K562 (cell line): Measurements from ENCODE around the gene GRIK2. TPM values are rescaled to one million over a fixed set of nuclear protein-coding genes. Genes with fewer than 3 reads are reported as not detected.

ENCODE experiments used
- ATAC-seq: fragments of 200-7000 bp; cut with Tn5 transposase; 3 replicates; pipeline ENCODE4 v1.9.1; 2020; ENCODE audit warnings: moderate library complexity
- BruUV-seq: library from RNA; stranded (reverse); fragments of 400-500 nt; replicated peaks from 2 replicates; lab custom pipeline; 2021; lab: Mats Ljungman, UMichigan
- CTCF ChIA-PET: fragments of 300-600 bp; formaldehyde crosslinking; extraction: SDS; loops from one replicate; lab custom pipeline; 2021; ENCODE audit warnings: low intra/inter-chr PET ratio; lab: Yijun Ruan, JAX
- POLR2A ChIA-PET: fragments of 300-600, 350-650 bp; sonication (Branson Sonifier 250); formaldehyde crosslinking; extraction: SDS; loops from one replicate; lab custom pipeline; 2021; ENCODE audit warnings: antibody characterized with exemption, inconsistent platforms; lab: Yijun Ruan, JAX
- DNase-seq, 4 experiments: peaks; one replicate each; pipeline versions ENCODE4 v3.0.0 to v3.0.0-alpha.2; 2011 to 2018; ENCODE audit warnings: low spot score in 3 of 4, mixed read lengths in 3 of 4; ENCODE audit errors: extremely low read depth in 1 of 4
- FAIRE-seq: peaks from 2 replicates; lab custom pipeline; 2011; peaks lifted over from hg19 to GRCh38; lab: Jason Lieb, UNC
- H2AFZ ChIP-seq: 2 replicates; pipeline ENCODE4 v1.6.0; 2011; ENCODE audit warnings: low read depth, low read length, control low read depth, inconsistent platforms
- H3K27ac ChIP-seq: fragments of 200-600 bp; 3 replicates; pipeline ENCODE4 v1.8.0; 2011; ENCODE audit warnings: low read depth, mild to moderate bottlenecking, control low read depth, inconsistent platforms, low read length, moderate library complexity, mixed read lengths; ENCODE audit errors: extremely low read depth
- H3K27me3 ChIP-seq, 2 experiments: fragments of 300-600 bp in 1 of 2; 2 replicates in 1 of 2; 3 replicates in 1 of 2; pipeline versions ENCODE4 v1.6.0 to v1.8.0; 2011; ENCODE audit warnings: inconsistent platforms in 2 of 2, low read length in 2 of 2, mild to moderate bottlenecking in 1 of 2, mixed read lengths in 1 of 2, moderate library complexity in 1 of 2; ENCODE audit not compliant: control insufficient read depth in 2 of 2, insufficient read depth in 2 of 2
- H3K36me3 ChIP-seq: fragments of 300-600 bp; 3 replicates; pipeline ENCODE4 v1.8.0; 2011; ENCODE audit warnings: mild to moderate bottlenecking, low read length, inconsistent platforms; ENCODE audit not compliant: control insufficient read depth, insufficient read depth
- H3K4me1 ChIP-seq, 2 experiments: fragments of 200-600 bp in 1 of 2; replicated peaks in 1 of 2; 2 replicates in 1 of 2; 3 replicates in 1 of 2; pipeline versions ENCODE4 v1.5.1 to v1.8.0; 2011; ENCODE audit warnings: inconsistent platforms in 2 of 2, low read length in 2 of 2, mild to moderate bottlenecking in 1 of 2, mixed read lengths in 1 of 2, moderate library complexity in 1 of 2; ENCODE audit not compliant: control insufficient read depth in 2 of 2, insufficient read depth in 2 of 2
- H3K4me2 ChIP-seq: 2 replicates; pipeline ENCODE4 v1.6.1; 2011; ENCODE audit warnings: low read length, control low read depth, inconsistent platforms, mixed read lengths; ENCODE audit not compliant: insufficient read depth
- H3K4me3 ChIP-seq: fragments of 200-600 bp; sonication (generic), shearing (Covaris generic); 2 replicates; pipeline ENCODE4 v1.5.1; 2016; ENCODE audit warnings: control low read depth, inconsistent platforms
- H3K79me2 ChIP-seq: fragments of 200-600 bp; 3 replicates; pipeline ENCODE4 v1.8.0; 2011; ENCODE audit warnings: low read length, inconsistent platforms; ENCODE audit not compliant: control insufficient read depth, insufficient read depth
- H3K9ac ChIP-seq, 2 experiments: 2 replicates each; pipeline versions ENCODE4 v1.6.0 to v1.6.1; 2011; ENCODE audit warnings: low read depth in 2 of 2, low read length in 2 of 2, control low read depth in 1 of 2, inconsistent platforms in 1 of 2, mild to moderate bottlenecking in 1 of 2, mixed read lengths in 1 of 2; ENCODE audit not compliant: insufficient read depth in 1 of 2
- H3K9me1 ChIP-seq: one replicate; pipeline ENCODE4 v1.6.0; 2011; ENCODE audit warnings: inconsistent platforms, mild to moderate bottlenecking, low read length, moderate library complexity; ENCODE audit not compliant: control insufficient read depth, insufficient read depth
- H3K9me3 ChIP-seq: replicated peaks from 2 replicates; pipeline ENCODE4 v1.5.1; 2011; ENCODE audit warnings: low read depth, low read length, inconsistent platforms; ENCODE audit not compliant: control insufficient read depth, insufficient read depth
- H4K20me1 ChIP-seq: replicated peaks from 2 replicates; pipeline ENCODE4 v1.6.1; 2011; ENCODE audit warnings: low read length, inconsistent platforms, mixed read lengths; ENCODE audit not compliant: control insufficient read depth, insufficient read depth
- BACH1 ChIP-seq: fragments of 200-800 bp; sonication (Bioruptor generic); IDR thresholded peaks from 2 replicates; pipeline ENCODE4 v1.6.1; 2016; ENCODE audit warnings: missing genetic modification characterization, missing compliant biosample characterization
- BRD9 ChIP-seq: fragments of 450-650 bp; IDR thresholded peaks from 2 replicates; pipeline ENCODE4 v1.6.1; 2018; ENCODE audit warnings: low read depth; ENCODE audit not compliant: partially characterized antibody
- CTBP1 ChIP-seq: fragments of 450-650 bp; IDR thresholded peaks from 2 replicates; pipeline ENCODE4 v1.6.1; 2016; ENCODE audit warnings: borderline replicate concordance
- FOXM1 ChIP-seq, 2 experiments: fragments of 450-650 bp in 1 of 2; sonication (generic) in 1 of 2; formaldehyde crosslinking in 1 of 2; IDR thresholded peaks; 2 replicates each; pipeline versions ENCODE4 v1.6.1 to v1.9.0; 2017 to 2022; ENCODE audit warnings: low read depth in 2 of 2, mild to moderate bottlenecking in 2 of 2, missing genetic modification reagents in 1 of 2, moderate library complexity in 1 of 2
- JUN ChIP-seq, 2 experiments: sonication (generic) in 1 of 2; formaldehyde crosslinking in 1 of 2; IDR thresholded peaks; 2 replicates each; pipeline versions ENCODE4 v1.6.1 to v1.8.0; 2012 to 2022; ENCODE audit warnings: borderline replicate concordance in 2 of 2, mild to moderate bottlenecking in 2 of 2, improper control_type of control experiment in 1 of 2, low read depth in 1 of 2, low read length in 1 of 2, missing genetic modification reagents in 1 of 2
- RBBP5 ChIP-seq: fragments of 200-600 bp; sonication (generic); IDR thresholded peaks from 2 replicates; pipeline ENCODE4 v1.6.1; 2012; ENCODE audit warnings: borderline replicate concordance, mild to moderate bottlenecking, low read length, control low read depth, inconsistent platforms; ENCODE audit not compliant: insufficient read depth, poor library complexity, severe bottlenecking
- RBM17 ChIP-seq: fragments of 200-400 bp; formaldehyde crosslinking; IDR thresholded peaks from 2 replicates; pipeline ENCODE4 v1.6.1; 2017; ENCODE audit warnings: low read depth, mild to moderate bottlenecking, low read length, borderline replicate concordance
- THRAP3 ChIP-seq: fragments of 450-650 bp; IDR thresholded peaks from 2 replicates; pipeline ENCODE4 v1.6.1; 2016; ENCODE audit warnings: mild to moderate bottlenecking, inconsistent platforms, borderline replicate concordance
- WGBS: fragments of 100-300 bp; shearing (Covaris generic); methylation state at CpG from one replicate; pipeline ENCODE4 v1.1.6; 2016; ENCODE audit warnings: low coverage, mixed read lengths; ENCODE audit not compliant: insufficient coverage; ENCODE audit errors: missing lambda C conversion rate; 5-methylcytosine and 5-hydroxymethylcytosine counted together
- in situ Hi-C: fragments of 300-500 bp; cut with MboI; formaldehyde crosslinking; loops from 4 replicates; pipeline ENCODE4 v1.15.0; 2018; ENCODE audit warnings: inconsistent platforms, mixed read lengths
- intact Hi-C: fragments of 100-400 bp; cut with micrococcal nuclease; formaldehyde crosslinking; loops from 2 replicates; pipeline ENCODE4 v1.14.2; 2022
- polyA plus RNA-seq, 8 experiments: library from polyadenylated mRNA; depleted of rRNA in 4 of 8; stranded (reverse) in 5 of 8; unstranded in 3 of 8; fragments of >200 nt; fragmentation: Nextera tagmentation in 2 of 8; fragmentation: Illumina TruSeq in 1 of 8; extraction: Ambion mirVana in 2 of 8; extraction: Trizol in 1 of 8; gene quantifications; 2 replicates each; pipeline versions ENCODE4 v1.2.1 to v1.2.3, GENCODE V29; 2011 to 2014; ENCODE audit warnings: inconsistent platforms in 1 of 8, missing spikeins in 1 of 8
- total RNA-seq, 7 experiments: library from RNA; depleted of rRNA in 6 of 7; stranded (reverse); fragments of >200 nt in 6 of 7; fragmentation: Illumina TruSeq in 2 of 7; extraction: Trizol in 2 of 7; gene quantifications; 2 replicates each; pipeline versions ENCODE4 v1.2.1 to v1.2.3, GENCODE V29; 2011 to 2021; ENCODE audit warnings: low replicate concordance in 1 of 7
- TF ChIP-seq, protein P1 (sequence below): fragments of 450-650 bp; IDR thresholded peaks from 2 replicates; pipeline ENCODE4 v1.7.1; 2018; ENCODE audit warnings: mild to moderate bottlenecking, low read depth; ENCODE audit not compliant: partially characterized antibody
- TF ChIP-seq, protein P2 (sequence below): fragments of 450-650 bp; IDR thresholded peaks from 2 replicates; pipeline ENCODE4 v1.6.1; 2017; ENCODE audit warnings: antibody characterized with exemption, mild to moderate bottlenecking

Gene GRIK2
- total and polyA plus RNA-seq, 9 of the 15 experiments (the other 6 are each of a cell fraction or from before 2014, with no cell fraction given), result not detected

DNA sequence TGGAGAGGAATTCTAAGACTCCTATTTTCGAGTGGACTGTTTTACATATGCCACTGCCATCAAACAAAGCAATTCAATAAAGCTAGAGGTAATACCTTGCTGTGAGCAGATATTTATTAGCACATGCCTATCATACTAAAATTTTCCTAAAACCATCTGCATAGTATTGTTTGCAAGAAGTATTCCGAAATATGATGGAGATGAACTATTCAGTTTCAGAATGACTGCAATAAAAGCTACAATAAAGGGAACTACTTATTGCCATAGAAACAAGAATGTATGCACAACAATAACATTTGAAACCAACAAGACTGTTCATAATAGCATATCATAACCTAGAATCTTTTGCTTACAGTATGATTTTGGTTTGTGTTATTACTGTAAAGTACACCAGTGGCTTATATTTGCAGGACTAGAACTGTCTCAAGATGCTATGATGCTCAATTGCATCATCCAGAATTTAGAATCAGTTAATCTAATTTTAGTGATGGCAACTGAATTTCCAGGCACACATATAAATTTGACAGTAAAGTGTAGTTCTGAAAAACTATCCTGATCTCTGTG, 144.3 kb downstream of the GRIK2 start:
- Histone ChIP-seq H3K4me1 (no peaks in the 10 kb centered on the region), H3K9me3 (no peaks in the 10 kb centered on the region), H3K9me1 (no peaks in the 10 kb centered on the region), H3K27ac (no peak overlapping the region), H2AFZ (no peak overlapping the region), H3K79me2 (no peaks in the 10 kb centered on the region), H3K4me2 (no peak overlapping the region), H3K36me3 (no peaks in the 10 kb centered on the region), H3K27me3 (no peaks in the 10 kb centered on the region), H4K20me1 (no peaks in the 10 kb centered on the region), H3K9ac (no peak overlapping the region), H3K4me3 (no peak overlapping the region)
- 0% methylated on average over 2 of the region's 2 CpGs for WGBS
- intact Hi-C loops (no loop called here), in situ Hi-C loops (no loop called here)
- BruUV-seq, result no TSS peak
- CTCF ChIA-PET, result no interaction called here
- POLR2A ChIA-PET, result no interaction called here
- no peak for DNase-seq
- ATAC-seq, result no peak
- no peak for FAIRE-seq
- TF ChIP-seq BACH1 (no peak), RBM17 (no peak), THRAP3 (no peak), RBBP5 (no peak), FOXM1 (IDR thresholded peaks at IDR 0.05; ENCODE audit: low read depth) (no peak), FOXM1 (CRISPR knock-in tag; IDR thresholded peaks at IDR 0.05; ENCODE audit: low read depth) (no peak), BRD9 (no peak), JUN (IDR thresholded peaks at IDR 0.05; ENCODE audit: borderline replicate concordance, low read depth, low read length) (no peak), JUN (CRISPR knock-in tag; IDR thresholded peaks at IDR 0.05; ENCODE audit: borderline replicate concordance) (no peak), CTBP1 (no peak)
- TF ChIP-seq, protein P1, sequence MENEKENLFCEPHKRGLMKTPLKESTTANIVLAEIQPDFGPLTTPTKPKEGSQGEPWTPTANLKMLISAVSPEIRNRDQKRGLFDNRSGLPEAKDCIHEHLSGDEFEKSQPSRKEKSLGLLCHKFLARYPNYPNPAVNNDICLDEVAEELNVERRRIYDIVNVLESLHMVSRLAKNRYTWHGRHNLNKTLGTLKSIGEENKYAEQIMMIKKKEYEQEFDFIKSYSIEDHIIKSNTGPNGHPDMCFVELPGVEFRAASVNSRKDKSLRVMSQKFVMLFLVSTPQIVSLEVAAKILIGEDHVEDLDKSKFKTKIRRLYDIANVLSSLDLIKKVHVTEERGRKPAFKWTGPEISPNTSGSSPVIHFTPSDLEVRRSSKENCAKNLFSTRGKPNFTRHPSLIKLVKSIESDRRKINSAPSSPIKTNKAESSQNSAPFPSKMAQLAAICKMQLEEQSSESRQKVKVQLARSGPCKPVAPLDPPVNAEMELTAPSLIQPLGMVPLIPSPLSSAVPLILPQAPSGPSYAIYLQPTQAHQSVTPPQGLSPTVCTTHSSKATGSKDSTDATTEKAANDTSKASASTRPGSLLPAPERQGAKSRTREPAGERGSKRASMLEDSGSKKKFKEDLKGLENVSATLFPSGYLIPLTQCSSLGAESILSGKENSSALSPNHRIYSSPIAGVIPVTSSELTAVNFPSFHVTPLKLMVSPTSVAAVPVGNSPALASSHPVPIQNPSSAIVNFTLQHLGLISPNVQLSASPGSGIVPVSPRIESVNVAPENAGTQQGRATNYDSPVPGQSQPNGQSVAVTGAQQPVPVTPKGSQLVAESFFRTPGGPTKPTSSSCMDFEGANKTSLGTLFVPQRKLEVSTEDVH, result no peak
- TF ChIP-seq, protein P2, sequence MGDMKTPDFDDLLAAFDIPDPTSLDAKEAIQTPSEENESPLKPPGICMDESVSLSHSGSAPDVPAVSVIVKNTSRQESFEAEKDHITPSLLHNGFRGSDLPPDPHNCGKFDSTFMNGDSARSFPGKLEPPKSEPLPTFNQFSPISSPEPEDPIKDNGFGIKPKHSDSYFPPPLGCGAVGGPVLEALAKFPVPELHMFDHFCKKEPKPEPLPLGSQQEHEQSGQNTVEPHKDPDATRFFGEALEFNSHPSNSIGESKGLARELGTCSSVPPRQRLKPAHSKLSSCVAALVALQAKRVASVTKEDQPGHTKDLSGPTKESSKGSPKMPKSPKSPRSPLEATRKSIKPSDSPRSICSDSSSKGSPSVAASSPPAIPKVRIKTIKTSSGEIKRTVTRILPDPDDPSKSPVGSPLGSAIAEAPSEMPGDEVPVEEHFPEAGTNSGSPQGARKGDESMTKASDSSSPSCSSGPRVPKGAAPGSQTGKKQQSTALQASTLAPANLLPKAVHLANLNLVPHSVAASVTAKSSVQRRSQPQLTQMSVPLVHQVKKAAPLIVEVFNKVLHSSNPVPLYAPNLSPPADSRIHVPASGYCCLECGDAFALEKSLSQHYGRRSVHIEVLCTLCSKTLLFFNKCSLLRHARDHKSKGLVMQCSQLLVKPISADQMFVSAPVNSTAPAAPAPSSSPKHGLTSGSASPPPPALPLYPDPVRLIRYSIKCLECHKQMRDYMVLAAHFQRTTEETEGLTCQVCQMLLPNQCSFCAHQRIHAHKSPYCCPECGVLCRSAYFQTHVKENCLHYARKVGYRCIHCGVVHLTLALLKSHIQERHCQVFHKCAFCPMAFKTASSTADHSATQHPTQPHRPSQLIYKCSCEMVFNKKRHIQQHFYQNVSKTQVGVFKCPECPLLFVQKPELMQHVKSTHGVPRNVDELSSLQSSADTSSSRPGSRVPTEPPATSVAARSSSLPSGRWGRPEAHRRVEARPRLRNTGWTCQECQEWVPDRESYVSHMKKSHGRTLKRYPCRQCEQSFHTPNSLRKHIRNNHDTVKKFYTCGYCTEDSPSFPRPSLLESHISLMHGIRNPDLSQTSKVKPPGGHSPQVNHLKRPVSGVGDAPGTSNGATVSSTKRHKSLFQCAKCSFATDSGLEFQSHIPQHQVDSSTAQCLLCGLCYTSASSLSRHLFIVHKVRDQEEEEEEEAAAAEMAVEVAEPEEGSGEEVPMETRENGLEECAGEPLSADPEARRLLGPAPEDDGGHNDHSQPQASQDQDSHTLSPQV, result no peak
